Stimulated activated CD4-positive, alpha-beta T cell treated with anti-CD3 and anti-CD28 coated beads, Interleukin-2, amount 100 ng/mL, for 24 hours (primary cell): Measurements from ENCODE around the gene RPUSD3.

Experiments used
- DNase-seq, 2 donors: peaks; one replicate each; pipeline ENCODE4 v3.0.0-alpha.2; 2020

Gene RPUSD3

GRCh38 chr3:9797196-9797945, 46.4 kb downstream of the RPUSD3 start:
- DNase-seq = no peak

- no peak for DNase-seq
Measured at GRCh38 chr3:9795207-9795606, 48.6 kb downstream of the RPUSD3 start.

- DNase-seq = no peak
Measured at GRCh38 chr3:9794400-9794799, 49.4 kb downstream of the RPUSD3 start.

GRCh38 chr3:9793161-9793781, 50.5 kb downstream of the RPUSD3 start:
- peak; percentile 32 to 42 for DNase-seq

- DNase-seq = peak; percentile 91 to 92
Measured at GRCh38 chr3:9792405-9793160, 51.2 kb downstream of the RPUSD3 start, which contains the start of the genes ARPC4 and TADA3. Gene ARPC4, plus strand, starts transcription at chr3:9793082. Its CDS starts 40 bp downstream, at chr3:9793122. Gene TADA3, minus strand, starts transcription at chr3:9792473. Its CDS starts 1,007 bp downstream, at chr3:9791466.

GRCh38 chr3:9791790-9792404, 51.9 kb downstream of the RPUSD3 start:
- no peak for DNase-seq

GRCh38 chr3:9791127-9791526, 52.7 kb downstream of the RPUSD3 start:
- DNase-seq = no peak
